Endodermal cell (in vitro differentiated cells): ENCODE results near the gene ACSS1. TPM values are rescaled to one million over a fixed set of nuclear protein-coding genes. Genes with fewer than 3 reads are reported as not detected.

Experiments used
- DNase-seq: peaks from one replicate; pipeline ENCODE4 v3.0.0-alpha.2; 2017
- H3K27ac ChIP-seq: 2 replicates; pipeline ENCODE4 v1.5.1; 2013; ENCODE audit warnings: mild to moderate bottlenecking, low read depth, low read length, moderate library complexity
- H3K27me3 ChIP-seq: 2 replicates; pipeline ENCODE4 v1.6.1; 2013; ENCODE audit warnings: mild to moderate bottlenecking, low read length, moderate library complexity; ENCODE audit not compliant: insufficient read depth, control insufficient read depth, poor library complexity, severe bottlenecking
- H3K36me3 ChIP-seq: 2 replicates; pipeline ENCODE4 v1.7.0; 2013; ENCODE audit warnings: mild to moderate bottlenecking, low read length, moderate library complexity; ENCODE audit not compliant: control insufficient read depth, insufficient read depth
- H3K4me1 ChIP-seq: one replicate; pipeline ENCODE4 v1.7.0; 2013; ENCODE audit warnings: low read length; ENCODE audit not compliant: control insufficient read depth, insufficient read depth
- H3K4me3 ChIP-seq: 2 replicates; pipeline ENCODE4 v1.5.1; 2013; ENCODE audit warnings: mild to moderate bottlenecking, low read length, moderate library complexity
- H3K9ac ChIP-seq: 2 replicates; pipeline ENCODE4 v1.6.1; 2013; ENCODE audit warnings: mild to moderate bottlenecking, low read length, moderate library complexity; ENCODE audit not compliant: poor library complexity, severe bottlenecking; ENCODE audit errors: extremely low read depth
- H3K9me3 ChIP-seq: 2 replicates; pipeline ENCODE4 v1.6.1; 2013; ENCODE audit warnings: mild to moderate bottlenecking, low read length, moderate library complexity; ENCODE audit not compliant: control insufficient read depth
- H3K27ac Mint-ChIP-seq: 2 replicates; pipeline ENCODE4 v1.8.0; 2020; ENCODE audit warnings: mixed read lengths
- H3K27me3 Mint-ChIP-seq: 2 replicates; pipeline ENCODE4 v1.8.0; 2021; ENCODE audit warnings: mild to moderate bottlenecking, mixed read lengths; ENCODE audit not compliant: insufficient read depth
- H3K36me3 Mint-ChIP-seq: 2 replicates; pipeline ENCODE4 v1.8.0; 2020; ENCODE audit warnings: low read depth, mixed read lengths
- H3K4me1 Mint-ChIP-seq: 2 replicates; pipeline ENCODE4 v1.8.0; 2020; ENCODE audit warnings: mixed read lengths
- H3K4me3 Mint-ChIP-seq: 2 replicates; pipeline ENCODE4 v1.8.0; 2020; ENCODE audit warnings: mild to moderate bottlenecking, moderate library complexity, mixed read lengths
- H3K9me3 Mint-ChIP-seq: 2 replicates; pipeline ENCODE4 v1.8.0; 2020; ENCODE audit warnings: mild to moderate bottlenecking, mixed read lengths
- WGBS, 2 experiments: methylation state at CpG; one replicate each; pipeline versions ENCODE4 v1.1.5 to v1.1.7; 2013; ENCODE audit warnings: missing lambda C conversion rate in 2 of 2, mixed read lengths in 1 of 2; ENCODE audit not compliant: insufficient coverage in 1 of 2, insufficient read length in 1 of 2; 5-methylcytosine and 5-hydroxymethylcytosine counted together
- total RNA-seq, 2 donors: library from RNA; stranded (reverse); fragmentation: NEBNext Ultra II Directional in 1 of 2; extraction: Animal tissue kit (Norgen Biotek cat#: 25700) in 1 of 2; gene quantifications; 2 replicates in 1 of 2; 3 replicates in 1 of 2; pipeline ENCODE4 v1.2.1, GENCODE V29; 2021
- TF ChIP-seq, protein P1 (sequence below): fragments of 200-600 bp; sonication (generic); conservative IDR thresholded peaks from 2 replicates; pipeline ENCODE4 v1.5.0; 2021; ENCODE audit warnings: antibody characterized with exemption, mild to moderate bottlenecking

Gene ACSS1
- total RNA-seq, 2 donors from 2014 or later = 0.22 TPM; not detected in 1

- Mint-ChIP-seq H3K4me1 (peaks cover 17% of the 10 kb centered on the region), H3K9me3 (no peaks in the 10 kb centered on the region), H3K36me3 (no peaks in the 10 kb centered on the region), H3K4me3 (peak overlapping the region; percentile 85), H3K27me3 (peaks cover 24% of the 10 kb centered on the region), H3K27ac (no peak overlapping the region)
- H3K4me1 ChIP-seq = peaks cover 5% of the 10 kb centered on the region
- WGBS, 2 experiments = 91 to 92% methylated on average over 9 of the region's 9 CpGs
- peaks cover 5% of the 10 kb centered on the region for H3K36me3 ChIP-seq
- TF ChIP-seq, protein P1, sequence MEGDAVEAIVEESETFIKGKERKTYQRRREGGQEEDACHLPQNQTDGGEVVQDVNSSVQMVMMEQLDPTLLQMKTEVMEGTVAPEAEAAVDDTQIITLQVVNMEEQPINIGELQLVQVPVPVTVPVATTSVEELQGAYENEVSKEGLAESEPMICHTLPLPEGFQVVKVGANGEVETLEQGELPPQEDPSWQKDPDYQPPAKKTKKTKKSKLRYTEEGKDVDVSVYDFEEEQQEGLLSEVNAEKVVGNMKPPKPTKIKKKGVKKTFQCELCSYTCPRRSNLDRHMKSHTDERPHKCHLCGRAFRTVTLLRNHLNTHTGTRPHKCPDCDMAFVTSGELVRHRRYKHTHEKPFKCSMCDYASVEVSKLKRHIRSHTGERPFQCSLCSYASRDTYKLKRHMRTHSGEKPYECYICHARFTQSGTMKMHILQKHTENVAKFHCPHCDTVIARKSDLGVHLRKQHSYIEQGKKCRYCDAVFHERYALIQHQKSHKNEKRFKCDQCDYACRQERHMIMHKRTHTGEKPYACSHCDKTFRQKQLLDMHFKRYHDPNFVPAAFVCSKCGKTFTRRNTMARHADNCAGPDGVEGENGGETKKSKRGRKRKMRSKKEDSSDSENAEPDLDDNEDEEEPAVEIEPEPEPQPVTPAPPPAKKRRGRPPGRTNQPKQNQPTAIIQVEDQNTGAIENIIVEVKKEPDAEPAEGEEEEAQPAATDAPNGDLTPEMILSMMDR = no peak
- H3K4me3 ChIP-seq = peak overlapping the region; percentile 93
- peaks cover 24% of the 10 kb centered on the region for H3K27me3 ChIP-seq
- H3K27ac ChIP-seq = no peak overlapping the region
- DNase-seq = peak; percentile 10
- peak overlapping the region; percentile 63 for H3K9ac ChIP-seq
- H3K9me3 ChIP-seq = no peaks in the 10 kb centered on the region
Measured at GRCh38 chr20:24993337-24994185, 64.4 kb downstream of the ACSS1 start.

GRCh38 chr20:24992487-24993205 lies 65.3 kb downstream of the ACSS1 start, which contains the start of gene APMAP:
Gene APMAP, minus strand, starts transcription at chr20:24992751. Its CDS starts 63 bp downstream, at chr20:24992688.
- Histone ChIP-seq H3K27ac (no peak within 1 kb of the TSS), H3K9ac (peak within 1 kb of the TSS; percentile 63), H3K27me3 (peaks cover 15% of the 10 kb centered on the region), H3K9me3 (no peaks in the 10 kb centered on the region), H3K4me3 (peak within 1 kb of the TSS; percentile 93), H3K4me1 (peaks cover 5% of the 10 kb centered on the region), H3K36me3 (peaks cover 5% of the 10 kb centered on the region)
- peak; percentile 97 for DNase-seq
- no peaks in the 10 kb centered on the region for H3K9me3 Mint-ChIP-seq
- peaks cover 16% of the 10 kb centered on the region for H3K27me3 Mint-ChIP-seq
- peak within 1 kb of the TSS; percentile 92 for H3K27ac Mint-ChIP-seq
- peaks cover 17% of the 10 kb centered on the region for H3K4me1 Mint-ChIP-seq
- no peaks in the 10 kb centered on the region for H3K36me3 Mint-ChIP-seq
- 1% methylated on average over 43 to 69 of the region's 69 CpGs for WGBS, 2 experiments
- H3K4me3 Mint-ChIP-seq = peak within 1 kb of the TSS; percentile 85
- TF ChIP-seq, protein P1 = no peak

DNA sequence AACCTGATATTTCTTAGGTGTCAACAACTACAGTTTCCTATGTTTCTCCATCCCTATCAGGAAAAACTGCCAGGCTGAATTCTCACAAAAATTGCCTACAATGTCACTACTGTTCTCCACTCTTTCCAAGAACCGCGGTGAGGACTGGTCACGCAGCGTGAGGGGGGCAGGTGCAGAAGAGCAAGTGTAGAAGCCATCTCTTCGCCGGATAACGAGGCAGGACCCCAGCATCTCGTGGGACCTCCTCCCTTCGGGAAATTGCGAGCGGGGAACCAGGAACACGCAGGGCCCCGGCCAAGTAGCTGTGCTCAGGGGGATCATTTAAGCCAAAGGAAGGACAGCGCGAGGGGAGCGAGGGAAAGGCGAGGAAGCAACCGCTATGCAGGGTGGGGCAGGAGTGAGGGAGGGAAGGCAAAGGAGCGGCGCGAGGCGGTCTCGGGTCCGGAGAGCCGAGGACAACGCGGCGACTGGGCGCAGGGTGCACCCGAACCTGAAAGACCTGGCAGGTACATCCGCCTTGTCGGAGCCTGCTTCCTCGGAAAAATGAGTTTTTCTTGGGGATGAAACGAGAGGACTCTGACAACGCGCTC lies 65.9 kb downstream of the ACSS1 start:
- H3K4me1 ChIP-seq = peaks cover 5% of the 10 kb centered on the region
- Mint-ChIP-seq H3K4me3 (peak overlapping the region; percentile 85), H3K27ac (peak overlapping the region; percentile 92), H3K4me1 (peaks cover 17% of the 10 kb centered on the region), H3K27me3 (peaks cover 11% of the 10 kb centered on the region), H3K36me3 (no peaks in the 10 kb centered on the region), H3K9me3 (no peaks in the 10 kb centered on the region)
- TF ChIP-seq, protein P1 = no peak
- H3K9me3 ChIP-seq = no peaks in the 10 kb centered on the region
- H3K36me3 ChIP-seq = peaks cover 5% of the 10 kb centered on the region
- H3K4me3 ChIP-seq = peak overlapping the region; percentile 93
- 2 to 3% methylated on average over 28 to 36 of the region's 36 CpGs for WGBS, 2 experiments
- peaks cover 8% of the 10 kb centered on the region for H3K27me3 ChIP-seq
- H3K9ac ChIP-seq = peak overlapping the region; percentile 63
- DNase-seq = no peak
- no peak overlapping the region for H3K27ac ChIP-seq
